ENCODE results near the gene ZNF584. TPM values are rescaled to one million over a fixed set of nuclear protein-coding genes. Genes with fewer than 3 reads are reported as not detected.

The ZNF584 gene
- total RNA-seq, 1 donor from 2014 or later: 12.1 TPM

- H3K36me3 Mint-ChIP-seq (ENCODE audit: unreplicated experiment): peaks cover 10% of the 10 kb centered on the region
- DNase-seq (ENCODE audit: extremely low spot score, unreplicated experiment): no peak
- H3K27ac Mint-ChIP-seq (ENCODE audit: unreplicated experiment): no peak overlapping the region
- H3K27me3 Mint-ChIP-seq (ENCODE audit: unreplicated experiment): no peaks in the 10 kb centered on the region
- no peak overlapping the region for H3K4me3 Mint-ChIP-seq (ENCODE audit: unreplicated experiment)
- no peak for TF ChIP-seq CTCF (IDR thresholded peaks at IDR 0.05)
- no peaks in the 10 kb centered on the region for H3K9me3 Mint-ChIP-seq (ENCODE audit: unreplicated experiment)
- H3K4me1 Mint-ChIP-seq (ENCODE audit: unreplicated experiment): no peaks in the 10 kb centered on the region
Measured at GRCh38 chr19:58460039-58460438, 51.6 kb downstream of the ZNF584 start.

- H3K9me3 Mint-ChIP-seq (ENCODE audit: unreplicated experiment): no peaks in the 10 kb centered on the region
- peak overlapping the region; percentile 80 for H3K4me3 Mint-ChIP-seq (ENCODE audit: unreplicated experiment)
- peaks cover 4% of the 10 kb centered on the region for H3K36me3 Mint-ChIP-seq (ENCODE audit: unreplicated experiment)
- H3K4me1 Mint-ChIP-seq (ENCODE audit: unreplicated experiment): peaks cover 16% of the 10 kb centered on the region
- no peaks in the 10 kb centered on the region for H3K27me3 Mint-ChIP-seq (ENCODE audit: unreplicated experiment)
- peak overlapping the region; percentile 27 for H3K27ac Mint-ChIP-seq (ENCODE audit: unreplicated experiment)
- no peak for TF ChIP-seq CTCF (IDR thresholded peaks at IDR 0.05)
- no peak for DNase-seq (ENCODE audit: extremely low spot score, unreplicated experiment)
Measured at GRCh38 chr19:58466089-58466759, 57.8 kb downstream of the ZNF584 start.

GRCh38 chr19:58466760-58467589 lies 58.5 kb downstream of the ZNF584 start, which contains the start of gene ZNF324:
Gene ZNF324, plus strand, starts transcription at chr19:58467080. Its CDS starts 2,106 bp downstream, at chr19:58469186.
- peaks cover 4% of the 10 kb centered on the region for H3K36me3 Mint-ChIP-seq (ENCODE audit: unreplicated experiment)
- TF ChIP-seq CTCF (IDR thresholded peaks at IDR 0.05): no peak
- peak; percentile 98 for DNase-seq (ENCODE audit: extremely low spot score, unreplicated experiment)
- H3K4me1 Mint-ChIP-seq (ENCODE audit: unreplicated experiment): peaks cover 16% of the 10 kb centered on the region
- no peaks in the 10 kb centered on the region for H3K9me3 Mint-ChIP-seq (ENCODE audit: unreplicated experiment)
- H3K27ac Mint-ChIP-seq (ENCODE audit: unreplicated experiment): peak within 1 kb of the TSS; percentile 57
- H3K27me3 Mint-ChIP-seq (ENCODE audit: unreplicated experiment): no peaks in the 10 kb centered on the region
- H3K4me3 Mint-ChIP-seq (ENCODE audit: unreplicated experiment): peak within 1 kb of the TSS; percentile 80

Small RNA genes within 50 kb of the gene (microRNA-seq; reads per million reads assigned to microRNA genes)
- gene MIR4754 (ENCODE audit: unreplicated experiment): not detected

Other genes with a start within 250 kb of the ZNF584 start
- 14.6 and 17.2 TPM in 2 replicates for gene ZNF274, start 225.6 kb upstream of the ZNF584 start, total RNA-seq
- 25.2 and 25.7 TPM in 2 replicates for gene ZNF544, start 179.7 kb upstream of the ZNF584 start, total RNA-seq
- 10.7 and 10.9 TPM in 2 replicates for gene ZNF8, start 129.7 kb upstream of the ZNF584 start, total RNA-seq
- 28.7 and 36.2 TPM in 2 replicates for gene ERVK3-1, start 103.3 kb upstream of the ZNF584 start, total RNA-seq
- gene ZSCAN22, start 81.7 kb upstream of the ZNF584 start, total RNA-seq: 3.7 and 4.1 TPM in 2 replicates
- gene A1BG, start 55.2 kb upstream of the ZNF584 start, total RNA-seq: 39.8 and 40.0 TPM in 2 replicates
- 1.4 and 2.7 TPM in 2 replicates for gene ZNF497, start 45.9 kb upstream of the ZNF584 start, total RNA-seq
- 2.5 and 3.0 TPM in 2 replicates for gene ZNF837, start 27.6 kb upstream of the ZNF584 start, total RNA-seq
- gene RPS5, start 21.4 kb upstream of the ZNF584 start, total RNA-seq: 933 and 942 TPM in 2 replicates
- gene RNF225, start 13.0 kb upstream of the ZNF584 start, total RNA-seq: not detected in 2 replicates
- gene ZNF132, start 31.5 kb downstream of the ZNF584 start, total RNA-seq: 0.71 and 1.2 TPM in 2 replicates
- 7.4 and 8.2 TPM in 2 replicates for gene ZNF324B, start 43.0 kb downstream of the ZNF584 start, total RNA-seq
- gene ZNF324, start 58.4 kb downstream of the ZNF584 start, total RNA-seq: 12.9 and 14.8 TPM in 2 replicates
- 15.5 and 15.9 TPM in 2 replicates for gene ZNF446, start 67.7 kb downstream of the ZNF584 start, total RNA-seq
- gene SLC27A5, start 103.3 kb downstream of the ZNF584 start, total RNA-seq: 7.5 and 8.8 TPM in 2 replicates
- 16.7 and 17.2 TPM in 2 replicates for gene ZBTB45, start 111.2 kb downstream of the ZNF584 start, total RNA-seq
- 333 and 354 TPM in 2 replicates for gene TRIM28, start 135.4 kb downstream of the ZNF584 start, total RNA-seq
- 130 and 132 TPM in 2 replicates for gene CHMP2A, start 146.5 kb downstream of the ZNF584 start, total RNA-seq
- 76.2 and 78.3 TPM in 2 replicates for gene UBE2M, start 150.0 kb downstream of the ZNF584 start, total RNA-seq
- 25.3 and 30.9 TPM in 2 replicates for gene MZF1, start 164.7 kb downstream of the ZNF584 start, total RNA-seq

Measured in osteocyte (in vitro differentiated cells).